Right ventricle myocardium superior (tissue), 1 donor: Measurements from ENCODE around the gene LRIG1. TPM values are rescaled to one million over a fixed set of nuclear protein-coding genes. Genes with fewer than 3 reads are reported as not detected.

ENCODE experiments used
- ATAC-seq: fragments of 200-7000 bp; cut with Tn5 transposase; one replicate; pipeline ENCODE4 v1.9.1; 2020; ENCODE audit warnings: mild to moderate bottlenecking; ENCODE audit not compliant: poor library complexity
- DNase-seq: peaks from one replicate; pipeline ENCODE4 v3.0.0-alpha.2; 2020
- intact Hi-C: fragments of 100-400 bp; cut with DNase I; formaldehyde crosslinking; loops from one replicate; pipeline ENCODE4 v1.11.2; 2022
- total RNA-seq: library from RNA; stranded (reverse); fragmentation: NEBNext Ultra II Directional; extraction: Animal tissue kit (Norgen Biotek cat#: 25700); gene quantifications from one replicate; pipeline ENCODE4 v1.2.1, GENCODE V29; 2021
- donor health status: DM: no; HTN: yes; CAD: no; lungs with severe emphysema.

The LRIG1 gene
- total RNA-seq, 1 donor from 2014 or later = 93.9 TPM

- intact Hi-C loops = no loop called here
- ATAC-seq (no peak), DNase-seq (no peak)
Observed at GRCh38 chr3:66463054-66463631, 37.7 kb downstream of the LRIG1 start.

GRCh38 chr3:66457252-66457651, 43.6 kb downstream of the LRIG1 start:
- intact Hi-C loops = no loop called here
- ATAC-seq (no peak), DNase-seq (no peak)

GRCh38 chr3:66456711-66457173, 44.1 kb downstream of the LRIG1 start:
- DNase-seq (peak; percentile 58), ATAC-seq (peak; percentile 74)
- intact Hi-C loops = no loop called here

GRCh38 chr3:66454464-66454859, 46.4 kb downstream of the LRIG1 start:
- no peak for ATAC-seq
- intact Hi-C loops = no loop called here
- no peak for DNase-seq

GRCh38 chr3:66453651-66454463, 47.0 kb downstream of the LRIG1 start:
- DNase-seq (no peak), ATAC-seq (no peak)
- intact Hi-C loops = no loop called here

- DNase-seq (peak; percentile 69), ATAC-seq (peak; percentile 29)
- intact Hi-C loops = no loop called here
Observed at GRCh38 chr3:66452303-66453011, 48.4 kb downstream of the LRIG1 start.

GRCh38 chr3:66451766-66452165, 49.1 kb downstream of the LRIG1 start:
- ATAC-seq = no peak
- intact Hi-C loops = no loop called here
- no peak for DNase-seq

DNA sequence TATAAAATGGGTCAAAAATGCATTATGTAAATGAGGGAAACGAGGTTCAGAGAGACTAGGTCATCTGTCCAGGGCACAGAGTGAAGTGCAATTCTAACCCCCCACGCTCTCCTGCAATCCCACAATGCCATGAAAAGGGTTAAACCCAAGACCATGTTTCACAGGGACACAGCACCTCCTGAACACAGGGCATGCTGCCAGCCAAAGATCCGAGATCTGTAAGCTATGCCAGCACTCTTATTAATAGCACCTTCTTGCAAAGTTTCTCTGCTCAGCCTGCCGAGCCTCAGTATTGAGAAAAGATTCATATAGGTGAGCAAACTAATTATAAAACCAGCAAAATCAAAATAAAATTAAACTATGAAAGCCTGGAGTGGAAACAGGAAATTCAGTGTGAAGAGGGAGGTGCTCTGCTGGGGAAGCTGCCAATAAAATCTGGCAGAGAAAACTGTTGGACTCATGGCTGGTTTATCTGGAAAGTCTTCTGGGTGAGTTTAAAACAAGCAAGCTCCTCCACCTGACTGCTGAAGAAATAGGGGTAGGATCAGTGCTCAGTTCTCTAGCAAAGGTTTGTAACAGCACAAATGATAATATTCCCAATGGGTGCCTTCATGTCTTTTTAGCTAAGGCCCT, 50.3 kb downstream of the LRIG1 start:
- intact Hi-C loops = no loop called here
- peak; percentile 68 for ATAC-seq

DNA sequence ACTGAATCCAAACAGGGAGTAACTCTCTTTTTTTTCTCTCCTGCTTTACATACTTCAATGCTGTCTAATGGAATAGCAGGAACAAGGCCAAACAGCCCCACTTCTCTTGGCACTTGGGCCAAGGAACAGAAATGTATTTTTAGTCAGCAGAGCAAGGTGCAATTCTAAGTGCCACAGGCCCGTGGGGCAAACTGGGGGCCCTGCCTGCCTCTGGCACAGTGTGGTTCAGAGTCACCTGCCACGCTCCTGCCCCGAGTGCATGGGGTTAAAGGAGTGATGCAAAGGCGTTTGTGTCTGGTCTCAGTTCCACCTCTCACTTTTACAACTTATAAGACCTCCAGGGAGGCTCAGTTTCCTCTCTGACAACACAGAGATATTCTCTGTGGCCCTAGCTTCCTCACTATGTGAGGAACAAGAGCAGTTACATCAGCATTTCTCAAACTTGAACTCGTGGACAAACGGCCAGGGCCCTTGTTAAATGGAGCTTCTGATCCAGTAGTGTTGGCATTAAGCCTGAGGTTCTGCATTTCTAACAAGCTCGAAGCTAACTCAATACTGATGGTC, 51.3 kb downstream of the LRIG1 start:
- ATAC-seq = peak; percentile 69
- DNase-seq = no peak
- intact Hi-C loops = loop anchor here (5.0 kb wide), 1 partner anchor 33 kb away; no protein-coding TSS in a partner anchor

More for the DNA sequence above, 50.3 kb downstream of the LRIG1 start:
- no peak for DNase-seq

DNA sequence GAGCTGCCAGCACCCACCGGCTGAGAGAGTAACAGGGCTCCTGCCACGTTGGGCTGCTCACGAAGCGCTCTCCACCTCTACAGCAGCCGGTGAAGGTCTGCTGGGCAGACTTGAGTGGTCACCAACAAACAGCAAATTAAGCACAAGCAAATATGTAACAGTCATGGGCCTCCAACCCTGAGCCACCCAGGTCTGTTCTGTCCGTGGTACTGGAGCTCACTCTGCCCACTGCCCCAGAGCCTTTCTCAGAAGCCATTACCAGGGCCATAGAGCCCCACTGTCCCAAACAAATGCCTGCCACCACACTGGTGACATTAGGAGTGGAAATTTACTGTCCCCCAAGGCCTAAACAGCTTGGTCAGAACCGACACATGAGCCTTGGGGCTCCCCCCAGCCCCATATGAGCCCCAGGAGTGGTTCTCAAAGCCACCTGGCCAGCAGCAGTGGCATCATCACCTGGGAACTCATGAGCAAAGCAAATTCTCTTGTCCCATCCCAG, 56.6 kb downstream of the LRIG1 start:
- DNase-seq (no peak), ATAC-seq (no peak)
- intact Hi-C loops = no loop called here

DNA sequence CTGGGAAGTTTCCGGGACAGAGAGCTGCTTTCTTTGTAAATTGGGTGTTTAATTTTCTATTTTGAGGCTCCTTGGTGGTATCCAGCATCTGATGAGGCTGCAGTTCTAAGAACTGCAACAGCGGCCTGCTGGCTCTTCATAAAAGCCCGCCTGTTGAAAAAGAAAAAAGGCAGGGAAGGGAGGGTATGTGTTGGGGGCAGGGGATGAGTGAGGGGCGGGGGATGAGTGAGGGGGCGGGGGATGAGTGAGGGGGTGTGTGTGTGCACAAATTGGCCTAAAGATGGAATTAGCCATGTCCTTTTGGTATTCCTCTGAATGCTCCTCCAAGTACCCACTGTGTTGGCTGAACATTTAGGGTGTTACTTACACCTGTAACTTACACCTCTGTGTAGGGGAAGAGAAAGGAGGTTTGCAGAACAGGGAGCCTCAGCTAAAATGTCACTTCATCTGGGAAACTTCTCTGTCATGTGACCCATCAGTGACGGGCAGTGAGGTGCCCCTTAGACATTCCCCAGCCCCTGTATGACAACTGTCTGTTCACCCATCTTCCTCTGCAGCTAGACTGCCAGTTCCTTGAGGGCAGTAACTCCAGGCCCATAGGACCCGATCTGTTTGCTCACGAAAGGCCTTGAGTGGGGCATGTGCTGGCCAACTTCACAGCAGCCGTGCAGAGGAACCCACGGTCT, 57.6 kb downstream of the LRIG1 start:
- DNase-seq (no peak), ATAC-seq (no peak)
- intact Hi-C loops = no loop called here

GRCh38 chr3:66442254-66443117, 58.3 kb downstream of the LRIG1 start:
- DNase-seq = peak; percentile 80
- intact Hi-C loops = no loop called here
- ATAC-seq = peak; percentile 91

DNA sequence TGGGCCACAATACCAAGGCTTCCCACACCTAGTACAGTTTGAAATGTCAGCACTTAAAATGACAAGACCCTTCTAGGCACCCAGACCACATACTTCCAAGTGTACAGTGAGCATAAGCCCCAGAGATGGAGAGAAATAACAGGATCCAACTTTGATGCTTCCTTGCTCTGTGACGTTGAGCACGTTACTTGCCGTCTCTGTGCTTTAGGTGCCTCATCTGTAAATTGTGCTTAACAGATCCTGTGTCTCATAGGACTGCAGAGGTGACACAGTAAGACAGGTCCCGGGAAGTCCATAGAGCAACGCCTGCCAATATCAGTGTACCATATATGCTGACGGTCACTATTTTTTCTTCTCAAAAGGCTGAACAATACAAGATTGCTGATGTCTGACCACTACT, 59.1 kb downstream of the LRIG1 start:
- DNase-seq (no peak), ATAC-seq (no peak)
- intact Hi-C loops = no loop called here

DNA sequence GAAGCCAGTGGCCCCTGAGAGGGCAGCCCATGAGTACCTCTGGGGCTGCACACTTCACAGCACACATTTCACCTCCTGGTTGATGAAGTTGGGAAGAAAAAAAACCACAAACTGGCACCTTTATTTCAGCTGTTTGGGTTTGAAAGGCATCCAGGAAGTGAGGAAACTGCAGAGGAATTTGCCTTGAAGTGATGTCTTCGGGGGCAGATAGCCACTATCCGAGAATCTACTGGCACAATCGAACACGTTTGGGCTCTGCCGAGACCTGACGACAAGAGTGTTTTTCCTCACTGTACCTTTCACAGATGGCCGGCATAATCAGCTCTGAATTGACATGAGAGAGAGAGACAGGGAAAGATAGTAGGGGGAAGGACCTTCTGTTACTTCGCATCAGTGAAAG, 59.7 kb downstream of the LRIG1 start:
- ATAC-seq = no peak
- intact Hi-C loops = no loop called here
- no peak for DNase-seq

GRCh38 chr3:66439666-66440344, 61.0 kb downstream of the LRIG1 start:
- ATAC-seq = no peak
- intact Hi-C loops = no loop called here

GRCh38 chr3:66438046-66438445, 62.8 kb downstream of the LRIG1 start:
- intact Hi-C loops = no loop called here
- no peak for ATAC-seq

More at GRCh38 chr3:66439666-66440344, 61.0 kb downstream of the LRIG1 start:
- DNase-seq = no peak

More at GRCh38 chr3:66438046-66438445, 62.8 kb downstream of the LRIG1 start:
- no peak for DNase-seq
